ENCODE data around the gene ASAP2. TPM values are rescaled to one million over a fixed set of nuclear protein-coding genes. Genes with fewer than 3 reads are reported as not detected.

Gene ASAP2
- total RNA-seq, 2 donors from 2014 or later, result not detected

GRCh38 chr2:9412781-9413180 is 206.2 kb downstream of the ASAP2 start:
- ATAC-seq (no peak), DNase-seq (ENCODE audit: low spot score) (no peak)
- Mint-ChIP-seq H3K27me3 (no peaks in the 10 kb centered on the region), H3K4me3 (no peak overlapping the region), H3K27ac (no peak overlapping the region), H3K4me1 (ENCODE audit: low read depth in 2 of 2) (peaks cover 28 to 30% of the 10 kb centered on the region in 2 donors), H3K9me3 (no peaks in the 10 kb centered on the region), H3K36me3 (peaks cover 19% of the 10 kb centered on the region)

GRCh38 chr2:9415516-9416169 is 209.0 kb downstream of the ASAP2 start:
- Mint-ChIP-seq H3K27ac (no peak overlapping the region), H3K9me3 (no peaks in the 10 kb centered on the region), H3K4me3 (no peak overlapping the region), H3K27me3 (no peaks in the 10 kb centered on the region), H3K4me1 (ENCODE audit: low read depth in 2 of 2) (peaks cover 40 to 48% of the 10 kb centered on the region in 2 donors), H3K36me3 (peaks cover 28% of the 10 kb centered on the region)
- no peak for DNase-seq (ENCODE audit: low spot score)
- ATAC-seq, result no peak

GRCh38 chr2:9416267-9416961 is 209.8 kb downstream of the ASAP2 start:
- H3K4me1 Mint-ChIP-seq (ENCODE audit: low read depth in 2 of 2), result peaks cover 38 to 49% of the 10 kb centered on the region in 2 donors
- ATAC-seq, result no peak
- H3K27ac Mint-ChIP-seq, result peak overlapping the region in 1 of 2 donors; percentile 35
- peaks cover 21% of the 10 kb centered on the region for H3K36me3 Mint-ChIP-seq
- no peak for DNase-seq (ENCODE audit: low spot score)
- no peak overlapping the region for H3K4me3 Mint-ChIP-seq
- H3K9me3 Mint-ChIP-seq, result no peaks in the 10 kb centered on the region
- H3K27me3 Mint-ChIP-seq, result no peaks in the 10 kb centered on the region

- no peak overlapping the region for H3K4me3 Mint-ChIP-seq
- no peak for DNase-seq (ENCODE audit: low spot score)
- no peaks in the 10 kb centered on the region for H3K9me3 Mint-ChIP-seq
- peak; percentile 68 to 73 for ATAC-seq
- peak overlapping the region in 1 of 2 donors; percentile 35 for H3K27ac Mint-ChIP-seq
- no peaks in the 10 kb centered on the region for H3K27me3 Mint-ChIP-seq
- H3K4me1 Mint-ChIP-seq (ENCODE audit: low read depth in 2 of 2), result peaks cover 42 to 53% of the 10 kb centered on the region in 2 donors
- peaks cover 25% of the 10 kb centered on the region for H3K36me3 Mint-ChIP-seq
These were observed 210.3 kb downstream of the ASAP2 start for GRCh38 chr2:9416962-9417316.

- H3K4me3 Mint-ChIP-seq, result peak overlapping the region; percentile 10
- H3K36me3 Mint-ChIP-seq, result peaks cover 30% of the 10 kb centered on the region
- no peaks in the 10 kb centered on the region for H3K27me3 Mint-ChIP-seq
- H3K27ac Mint-ChIP-seq, result peak overlapping the region in 1 of 2 donors; percentile 35
- H3K4me1 Mint-ChIP-seq (ENCODE audit: low read depth in 2 of 2), result peaks cover 48 to 61% of the 10 kb centered on the region in 2 donors
- ATAC-seq, result no peak
- no peak for DNase-seq (ENCODE audit: low spot score)
- no peaks in the 10 kb centered on the region for H3K9me3 Mint-ChIP-seq
These were observed 211.1 kb downstream of the ASAP2 start for GRCh38 chr2:9417725-9418124.

GRCh38 chr2:9418746-9419145 is 212.1 kb downstream of the ASAP2 start:
- ATAC-seq (no peak), DNase-seq (ENCODE audit: low spot score) (no peak)
- peaks cover 47 to 59% of the 10 kb centered on the region in 2 donors for H3K4me1 Mint-ChIP-seq (ENCODE audit: low read depth in 2 of 2)
- no peak overlapping the region for H3K4me3 Mint-ChIP-seq
- peaks cover 30% of the 10 kb centered on the region for H3K36me3 Mint-ChIP-seq
- no peaks in the 10 kb centered on the region for H3K9me3 Mint-ChIP-seq
- H3K27me3 Mint-ChIP-seq, result no peaks in the 10 kb centered on the region
- H3K27ac Mint-ChIP-seq, result no peak overlapping the region

GRCh38 chr2:9419541-9419940 is 212.9 kb downstream of the ASAP2 start:
- Mint-ChIP-seq H3K4me3 (no peak overlapping the region), H3K36me3 (peaks cover 25% of the 10 kb centered on the region), H3K27me3 (no peaks in the 10 kb centered on the region), H3K9me3 (no peaks in the 10 kb centered on the region), H3K4me1 (ENCODE audit: low read depth in 2 of 2) (peaks cover 40 to 51% of the 10 kb centered on the region in 2 donors), H3K27ac (peak overlapping the region in 1 of 2 donors; percentile 47)
- ATAC-seq (no peak), DNase-seq (ENCODE audit: low spot score) (no peak)

- Mint-ChIP-seq H3K9me3 (no peaks in the 10 kb centered on the region), H3K4me3 (peak overlapping the region; percentile 32), H3K27me3 (no peaks in the 10 kb centered on the region), H3K4me1 (ENCODE audit: low read depth in 2 of 2) (peaks cover 38 to 50% of the 10 kb centered on the region in 2 donors), H3K36me3 (peaks cover 25% of the 10 kb centered on the region), H3K27ac (peak overlapping the region in 1 of 2 donors; percentile 47)
- DNase-seq (ENCODE audit: low spot score), result no peak
- ATAC-seq, result no peak
These were observed 213.9 kb downstream of the ASAP2 start for GRCh38 chr2:9420495-9420894.

- H3K27ac Mint-ChIP-seq, result no peak overlapping the region
These were observed 215.9 kb downstream of the ASAP2 start for GRCh38 chr2:9422321-9423099.

GRCh38 chr2:9423100-9423921 is 216.7 kb downstream of the ASAP2 start, which contains the start of the genes CPSF3 and ITGB1BP1:
CPSF3 (plus strand) TSS chr2:9423654; CDS start chr2:9423774, 120 bp downstream.
ITGB1BP1 (minus strand) TSS chr2:9423528; CDS start chr2:9418697, 4,831 bp downstream.
- Mint-ChIP-seq H3K36me3 (peaks cover 14% of the 10 kb centered on the region), H3K4me3 (no peak within 1 kb of the TSS), H3K27me3 (no peaks in the 10 kb centered on the region), H3K9me3 (no peaks in the 10 kb centered on the region), H3K27ac (no peak within 1 kb of the TSS), H3K4me1 (ENCODE audit: low read depth in 2 of 2) (peaks cover 21 to 28% of the 10 kb centered on the region in 2 donors)
- peak; percentile 99 for DNase-seq (ENCODE audit: low spot score)
- ATAC-seq, result peak; percentile 93 to 95

More at GRCh38 chr2:9422321-9423099, 215.9 kb downstream of the ASAP2 start:
- Mint-ChIP-seq H3K4me3 (no peak overlapping the region), H3K36me3 (peaks cover 19% of the 10 kb centered on the region), H3K4me1 (ENCODE audit: low read depth in 2 of 2) (peaks cover 26 to 35% of the 10 kb centered on the region in 2 donors), H3K9me3 (no peaks in the 10 kb centered on the region), H3K27me3 (no peaks in the 10 kb centered on the region)
- ATAC-seq (peak; percentile 0 to 46), DNase-seq (ENCODE audit: low spot score) (peak; percentile 63)

GRCh38 chr2:9423922-9424272 is 217.3 kb downstream of the ASAP2 start:
- ATAC-seq, result peak in 1 of 2 donors; percentile 18
- H3K9me3 Mint-ChIP-seq, result no peaks in the 10 kb centered on the region
- peaks cover 22 to 27% of the 10 kb centered on the region in 2 donors for H3K4me1 Mint-ChIP-seq (ENCODE audit: low read depth in 2 of 2)
- H3K36me3 Mint-ChIP-seq, result peaks cover 14% of the 10 kb centered on the region
- no peak overlapping the region for H3K27ac Mint-ChIP-seq
- DNase-seq (ENCODE audit: low spot score), result no peak
- no peak overlapping the region for H3K4me3 Mint-ChIP-seq
- H3K27me3 Mint-ChIP-seq, result no peaks in the 10 kb centered on the region

GRCh38 chr2:9424447-9425164 is 218.0 kb downstream of the ASAP2 start:
- no peaks in the 10 kb centered on the region for H3K27me3 Mint-ChIP-seq
- no peak for ATAC-seq
- H3K4me3 Mint-ChIP-seq, result no peak overlapping the region
- no peak for DNase-seq (ENCODE audit: low spot score)
- peaks cover 19 to 27% of the 10 kb centered on the region in 2 donors for H3K4me1 Mint-ChIP-seq (ENCODE audit: low read depth in 2 of 2)
- no peak overlapping the region for H3K27ac Mint-ChIP-seq
- peaks cover 14% of the 10 kb centered on the region for H3K36me3 Mint-ChIP-seq
- H3K9me3 Mint-ChIP-seq, result no peaks in the 10 kb centered on the region

Measured in natural killer cell treated with Interleukin-12 subunit alpha and Interleukin-12 subunit beta and Interleukin-15 and Interleukin-18, amount 100 ng/mL, for 72 hours (primary cell).